ENCODE measurements around the gene PHLDA1. TPM values are rescaled to one million over a fixed set of nuclear protein-coding genes. Genes with fewer than 3 reads are reported as not detected.

PHLDA1 gene
- total RNA-seq, 1 experiment from 2014 or later = 34.9 TPM

DNA sequence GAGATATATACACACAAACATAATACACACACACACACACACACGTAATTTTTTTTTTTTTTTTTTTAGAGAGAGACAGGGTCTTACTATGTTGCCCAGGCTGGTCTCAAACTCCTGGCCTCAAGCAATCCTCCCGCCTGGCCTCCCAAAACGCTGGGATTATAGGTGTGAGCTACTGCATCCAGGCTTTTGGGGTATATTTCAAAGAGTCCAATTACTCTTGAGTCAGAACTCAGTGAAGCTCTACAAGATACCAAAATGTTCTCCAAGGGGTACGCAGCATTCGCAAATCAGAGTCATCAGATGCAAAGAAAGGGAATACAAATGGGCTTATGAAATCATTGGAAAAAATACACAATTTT, 54.0 kb downstream of the PHLDA1 start:
- Mint-ChIP-seq H3K4me1 (peaks cover 39% of the 10 kb centered on the region), H3K27ac (peak overlapping the region; percentile 60), H3K27me3 (ENCODE audit: low read depth) (no peaks in the 10 kb centered on the region), H3K36me3 (no peaks in the 10 kb centered on the region), H3K9me3 (no peaks in the 10 kb centered on the region), H3K4me3 (no peak overlapping the region)
- ATAC-seq (no peak), DNase-seq (ENCODE audit: low spot score) (no peak)
- TF ChIP-seq ZNF317 (CRISPR knock-in tag; IDR thresholded peaks at IDR 0.05; ENCODE audit: borderline replicate concordance, low read depth) (no peak), CREM (CRISPR knock-in tag; IDR thresholded peaks at IDR 0.05) (no peak), OVOL2 (CRISPR knock-in tag; IDR thresholded peaks at IDR 0.05; ENCODE audit: borderline replicate concordance) (no peak), IRF1 (CRISPR knock-in tag; IDR thresholded peaks at IDR 0.05) (no peak), GABPB1 (CRISPR knock-in tag; IDR thresholded peaks at IDR 0.05) (no peak), ZNF232 (CRISPR knock-in tag; IDR thresholded peaks at IDR 0.05) (no peak)
- TF ChIP-seq, protein P1, sequence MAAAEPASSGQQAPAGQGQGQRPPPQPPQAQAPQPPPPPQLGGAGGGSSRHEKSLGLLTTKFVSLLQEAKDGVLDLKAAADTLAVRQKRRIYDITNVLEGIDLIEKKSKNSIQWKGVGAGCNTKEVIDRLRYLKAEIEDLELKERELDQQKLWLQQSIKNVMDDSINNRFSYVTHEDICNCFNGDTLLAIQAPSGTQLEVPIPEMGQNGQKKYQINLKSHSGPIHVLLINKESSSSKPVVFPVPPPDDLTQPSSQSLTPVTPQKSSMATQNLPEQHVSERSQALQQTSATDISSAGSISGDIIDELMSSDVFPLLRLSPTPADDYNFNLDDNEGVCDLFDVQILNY (CRISPR knock-in tag; IDR thresholded peaks at IDR 0.05) = no peak
- TF ChIP-seq, protein P2, sequence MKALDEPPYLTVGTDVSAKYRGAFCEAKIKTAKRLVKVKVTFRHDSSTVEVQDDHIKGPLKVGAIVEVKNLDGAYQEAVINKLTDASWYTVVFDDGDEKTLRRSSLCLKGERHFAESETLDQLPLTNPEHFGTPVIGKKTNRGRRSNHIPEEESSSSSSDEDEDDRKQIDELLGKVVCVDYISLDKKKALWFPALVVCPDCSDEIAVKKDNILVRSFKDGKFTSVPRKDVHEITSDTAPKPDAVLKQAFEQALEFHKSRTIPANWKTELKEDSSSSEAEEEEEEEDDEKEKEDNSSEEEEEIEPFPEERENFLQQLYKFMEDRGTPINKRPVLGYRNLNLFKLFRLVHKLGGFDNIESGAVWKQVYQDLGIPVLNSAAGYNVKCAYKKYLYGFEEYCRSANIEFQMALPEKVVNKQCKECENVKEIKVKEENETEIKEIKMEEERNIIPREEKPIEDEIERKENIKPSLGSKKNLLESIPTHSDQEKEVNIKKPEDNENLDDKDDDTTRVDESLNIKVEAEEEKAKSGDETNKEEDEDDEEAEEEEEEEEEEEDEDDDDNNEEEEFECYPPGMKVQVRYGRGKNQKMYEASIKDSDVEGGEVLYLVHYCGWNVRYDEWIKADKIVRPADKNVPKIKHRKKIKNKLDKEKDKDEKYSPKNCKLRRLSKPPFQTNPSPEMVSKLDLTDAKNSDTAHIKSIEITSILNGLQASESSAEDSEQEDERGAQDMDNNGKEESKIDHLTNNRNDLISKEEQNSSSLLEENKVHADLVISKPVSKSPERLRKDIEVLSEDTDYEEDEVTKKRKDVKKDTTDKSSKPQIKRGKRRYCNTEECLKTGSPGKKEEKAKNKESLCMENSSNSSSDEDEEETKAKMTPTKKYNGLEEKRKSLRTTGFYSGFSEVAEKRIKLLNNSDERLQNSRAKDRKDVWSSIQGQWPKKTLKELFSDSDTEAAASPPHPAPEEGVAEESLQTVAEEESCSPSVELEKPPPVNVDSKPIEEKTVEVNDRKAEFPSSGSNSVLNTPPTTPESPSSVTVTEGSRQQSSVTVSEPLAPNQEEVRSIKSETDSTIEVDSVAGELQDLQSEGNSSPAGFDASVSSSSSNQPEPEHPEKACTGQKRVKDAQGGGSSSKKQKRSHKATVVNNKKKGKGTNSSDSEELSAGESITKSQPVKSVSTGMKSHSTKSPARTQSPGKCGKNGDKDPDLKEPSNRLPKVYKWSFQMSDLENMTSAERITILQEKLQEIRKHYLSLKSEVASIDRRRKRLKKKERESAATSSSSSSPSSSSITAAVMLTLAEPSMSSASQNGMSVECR (CRISPR knock-in tag; IDR thresholded peaks at IDR 0.05; ENCODE audit: borderline replicate concordance) = no peak
- ChIA-PET CTCF (no interaction called here), POLR2A (no interaction called here)

GRCh38 chr12:75976913-75977312, 54.7 kb downstream of the PHLDA1 start:
- H3K9me3 Mint-ChIP-seq = 0 out of 2 replicates have a peak, but pooled peaks cover 3% of the 10 kb centered on the region
- H3K27ac Mint-ChIP-seq = no peak overlapping the region
- ChIA-PET POLR2A (no interaction called here), CTCF (no interaction called here)
- ATAC-seq = no peak
- no peak overlapping the region for H3K4me3 Mint-ChIP-seq
- H3K27me3 Mint-ChIP-seq (ENCODE audit: low read depth) = no peaks in the 10 kb centered on the region
- DNase-seq (ENCODE audit: low spot score) = no peak
- TF ChIP-seq FOXP4 (CRISPR knock-in tag; IDR thresholded peaks at IDR 0.05) = no peak
- TF ChIP-seq, protein P1 (CRISPR knock-in tag; IDR thresholded peaks at IDR 0.05) = no peak
- TF ChIP-seq SMAD4 (CRISPR knock-in tag; IDR thresholded peaks at IDR 0.05) = no peak
- no peak for TF ChIP-seq ZNF281 (CRISPR knock-in tag; IDR thresholded peaks at IDR 0.05)
- TF ChIP-seq, protein P3, sequence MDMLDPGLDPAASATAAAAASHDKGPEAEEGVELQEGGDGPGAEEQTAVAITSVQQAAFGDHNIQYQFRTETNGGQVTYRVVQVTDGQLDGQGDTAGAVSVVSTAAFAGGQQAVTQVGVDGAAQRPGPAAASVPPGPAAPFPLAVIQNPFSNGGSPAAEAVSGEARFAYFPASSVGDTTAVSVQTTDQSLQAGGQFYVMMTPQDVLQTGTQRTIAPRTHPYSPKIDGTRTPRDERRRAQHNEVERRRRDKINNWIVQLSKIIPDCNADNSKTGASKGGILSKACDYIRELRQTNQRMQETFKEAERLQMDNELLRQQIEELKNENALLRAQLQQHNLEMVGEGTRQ (CRISPR knock-in tag; IDR thresholded peaks at IDR 0.05) = no peak
- no peak for TF ChIP-seq ZNF232 (CRISPR knock-in tag; IDR thresholded peaks at IDR 0.05)
- TF ChIP-seq TCF7 (CRISPR knock-in tag; IDR thresholded peaks at IDR 0.05; ENCODE audit: low read depth) = no peak
- TF ChIP-seq MAX (CRISPR knock-in tag; IDR thresholded peaks at IDR 0.05) = no peak
- no peak for TF ChIP-seq ZNF263 (CRISPR knock-in tag; IDR thresholded peaks at IDR 0.05; ENCODE audit: low read depth)
- peaks cover 38% of the 10 kb centered on the region for H3K4me1 Mint-ChIP-seq
- peaks cover 4% of the 10 kb centered on the region; the same call in 1 of the 2 replicates for H3K36me3 Mint-ChIP-seq

All from WTC11 (cell line).